MM.1S (cell line): ENCODE measurements around the gene ERAS.

Source experiments
- DNase-seq: peaks from one replicate; pipeline ENCODE4 v3.0.0-alpha.2; 2015
- H2AFZ ChIP-seq: fragments of 300-600 bp; sonication (generic); 2 replicates; pipeline ENCODE4 v1.6.0; 2016; ENCODE audit warnings: antibody characterized with exemption, low read length
- H3F3A ChIP-seq: fragments of 300-600 bp; sonication (generic); 2 replicates; pipeline ENCODE4 v1.6.1; 2016; ENCODE audit warnings: mild to moderate bottlenecking, antibody characterized with exemption, low read length, moderate library complexity, mixed read lengths; ENCODE audit not compliant: insufficient read depth
- H3K27ac ChIP-seq: fragments of 300-600 bp; sonication (generic); 2 replicates; pipeline ENCODE4 v1.5.1; 2016; ENCODE audit warnings: mild to moderate bottlenecking, low read length
- H3K27me3 ChIP-seq: fragments of 300-600 bp; sonication (generic); replicated peaks from 2 replicates; pipeline ENCODE4 v1.6.0; 2016; ENCODE audit warnings: low read length; ENCODE audit not compliant: insufficient read depth
- H3K36me3 ChIP-seq: fragments of 300-600 bp; sonication (generic); replicated peaks from 2 replicates; pipeline ENCODE4 v1.6.1; 2016; ENCODE audit warnings: mild to moderate bottlenecking, low read length, mixed read lengths; ENCODE audit not compliant: insufficient read depth
- H3K4me1 ChIP-seq: fragments of 300-600 bp; sonication (generic); 2 replicates; pipeline ENCODE4 v1.6.1; 2016; ENCODE audit warnings: low read length, mixed read lengths
- H3K4me2 ChIP-seq: fragments of 300-600 bp; sonication (generic); 2 replicates; pipeline ENCODE4 v1.6.0; 2016; ENCODE audit warnings: low read depth, low read length
- H3K4me3 ChIP-seq: fragments of 300-600 bp; sonication (generic); 2 replicates; pipeline ENCODE4 v1.5.1; 2016; ENCODE audit warnings: low read length, mixed read lengths
- H3K79me2 ChIP-seq: fragments of 300-600 bp; sonication (generic); 2 replicates; pipeline ENCODE4 v1.6.1; 2016; ENCODE audit warnings: mixed run types, low read length, mixed read lengths
- H3K9ac ChIP-seq: fragments of 300-600 bp; sonication (generic); 2 replicates; pipeline ENCODE4 v1.6.1; 2016; ENCODE audit warnings: low read length, mixed read lengths
- H3K9me2 ChIP-seq: fragments of 300-600 bp; sonication (generic); replicated peaks from 2 replicates; pipeline ENCODE4 v1.6.1; 2016; ENCODE audit warnings: mild to moderate bottlenecking, low read length, mixed read lengths; ENCODE audit not compliant: insufficient read depth
- H3K9me3 ChIP-seq: fragments of 300-600 bp; sonication (generic); replicated peaks from 2 replicates; pipeline ENCODE4 v1.6.1; 2016; ENCODE audit warnings: mild to moderate bottlenecking, low read length, mixed read lengths; ENCODE audit not compliant: insufficient read depth
- H4K20me1 ChIP-seq: fragments of 300-600 bp; sonication (generic); 2 replicates; pipeline ENCODE4 v1.6.1; 2016; ENCODE audit warnings: mild to moderate bottlenecking, low read length, moderate library complexity, mixed read lengths; ENCODE audit not compliant: insufficient read depth
- CTCF ChIP-seq: fragments of 300-600 bp; sonication (generic); IDR thresholded peaks from 2 replicates; pipeline ENCODE4 v1.5.1; 2016; ENCODE audit warnings: antibody characterized with exemption, low read length, mixed read lengths
- EZH2 ChIP-seq: fragments of 300-600 bp; sonication (generic); optimal IDR thresholded peaks from 2 replicates; pipeline ENCODE3; 2017; ENCODE audit warnings: low read depth, mild to moderate bottlenecking, antibody characterized with exemption, low read length, mixed read lengths
- EZH2phosphoT487 ChIP-seq: fragments of 300-600 bp; sonication (generic); IDR thresholded peaks from 2 replicates; pipeline ENCODE4 v1.6.1; 2018; ENCODE audit warnings: antibody characterized with exemption, low read length

Gene ERAS

GRCh38 chrX:48793935-48794334 lies 32.4 kb upstream of the ERAS start:
- Histone ChIP-seq H3K27ac (no peak overlapping the region), H3K79me2 (no peaks in the 10 kb centered on the region)
- DNase-seq = no peak

GRCh38 chrX:48794340-48794910 lies 31.9 kb upstream of the ERAS start:
- no peak overlapping the region for H3K9ac ChIP-seq
- DNase-seq = no peak
- H3K9me2 ChIP-seq = no peaks in the 10 kb centered on the region
- no peak overlapping the region for H3K4me3 ChIP-seq
- H3K9me3 ChIP-seq = no peaks in the 10 kb centered on the region
- H3K27ac ChIP-seq = no peak overlapping the region
- H3K79me2 ChIP-seq = no peaks in the 10 kb centered on the region
- H3K27me3 ChIP-seq = no peaks in the 10 kb centered on the region
- H3F3A ChIP-seq = no peaks in the 10 kb centered on the region
- H3K4me1 ChIP-seq = no peaks in the 10 kb centered on the region
- TF ChIP-seq CTCF (no peak), EZH2 (no peak), EZH2phosphoT487 (no peak)
- H3K4me2 ChIP-seq = no peak overlapping the region
- no peaks in the 10 kb centered on the region for H3K36me3 ChIP-seq
- H2AFZ ChIP-seq = no peak overlapping the region
- no peaks in the 10 kb centered on the region for H4K20me1 ChIP-seq

More at GRCh38 chrX:48793935-48794334, 32.4 kb upstream of the ERAS start:
- no peak overlapping the region for H2AFZ ChIP-seq
- no peaks in the 10 kb centered on the region for H3F3A ChIP-seq
- H3K4me2 ChIP-seq = no peak overlapping the region
- H3K9ac ChIP-seq = no peak overlapping the region
- no peaks in the 10 kb centered on the region for H3K27me3 ChIP-seq
- TF ChIP-seq EZH2 (no peak), EZH2phosphoT487 (no peak), CTCF (no peak)
- H3K9me2 ChIP-seq = no peaks in the 10 kb centered on the region
- H4K20me1 ChIP-seq = no peaks in the 10 kb centered on the region
- no peaks in the 10 kb centered on the region for H3K9me3 ChIP-seq
- H3K36me3 ChIP-seq = no peaks in the 10 kb centered on the region
- H3K4me1 ChIP-seq = no peaks in the 10 kb centered on the region
- H3K4me3 ChIP-seq = no peak overlapping the region

- TF ChIP-seq EZH2phosphoT487 = no peak
- TF ChIP-seq EZH2 = no peak
- no peak for TF ChIP-seq CTCF
- no peak overlapping the region for H2AFZ ChIP-seq
- H3K4me1 ChIP-seq = no peaks in the 10 kb centered on the region
- no peaks in the 10 kb centered on the region for H4K20me1 ChIP-seq
- no peaks in the 10 kb centered on the region for H3K9me3 ChIP-seq
- DNase-seq = no peak
- H3F3A ChIP-seq = no peaks in the 10 kb centered on the region
- H3K27ac ChIP-seq = no peak overlapping the region
- no peak overlapping the region for H3K4me3 ChIP-seq
- H3K9ac ChIP-seq = no peak overlapping the region
- H3K36me3 ChIP-seq = no peaks in the 10 kb centered on the region
- no peaks in the 10 kb centered on the region for H3K79me2 ChIP-seq
- no peak overlapping the region for H3K4me2 ChIP-seq
- no peaks in the 10 kb centered on the region for H3K27me3 ChIP-seq
- no peaks in the 10 kb centered on the region for H3K9me2 ChIP-seq
These were observed 31.3 kb upstream of the ERAS start for GRCh38 chrX:48794911-48795515.
